ENCODE data around the gene CACNA2D1.

- no peak for TF ChIP-seq SP1 (IDR thresholded peaks at IDR 0.05)
- TF ChIP-seq CTBP1 (IDR thresholded peaks at IDR 0.05; ENCODE audit: borderline replicate concordance), result no peak
These were observed 214.4 kb downstream of the CACNA2D1 start for GRCh38 chr7:82229164-82229563.
